ENCODE measurements around the gene PRPSAP2.

Gene PRPSAP2

GRCh38 chr17:18963126-18964017 lies 105.4 kb downstream of the PRPSAP2 start:
- no peak for DNase-seq

GRCh38 chr17:18964018-18964351 lies 106.1 kb downstream of the PRPSAP2 start:
- DNase-seq = no peak

GRCh38 chr17:18964550-18964949 lies 106.6 kb downstream of the PRPSAP2 start:
- DNase-seq = no peak

GRCh38 chr17:18965530-18966236 lies 107.8 kb downstream of the PRPSAP2 start:
- DNase-seq = no peak

- no peak for DNase-seq
Measured at GRCh38 chr17:18966831-18967624, 109.1 kb downstream of the PRPSAP2 start.

- no peak for DNase-seq
Measured at GRCh38 chr17:18967916-18968315, 110.0 kb downstream of the PRPSAP2 start.

- no peak for DNase-seq
Measured at GRCh38 chr17:18968345-18968744, 110.4 kb downstream of the PRPSAP2 start.

- no peak for DNase-seq
Measured at GRCh38 chr17:18968945-18969887, 111.3 kb downstream of the PRPSAP2 start.

- DNase-seq = no peak
Measured at GRCh38 chr17:18970582-18971480, 112.9 kb downstream of the PRPSAP2 start.

GRCh38 chr17:18971801-18972200 lies 113.9 kb downstream of the PRPSAP2 start:
- no peak for DNase-seq

GRCh38 chr17:18974407-18975149 lies 116.6 kb downstream of the PRPSAP2 start:
- no peak for DNase-seq

GRCh38 chr17:18975597-18975996 lies 117.7 kb downstream of the PRPSAP2 start:
- DNase-seq = no peak

- DNase-seq = no peak
Measured at GRCh38 chr17:18976201-18976600, 118.3 kb downstream of the PRPSAP2 start.

GRCh38 chr17:18977021-18977420 lies 119.1 kb downstream of the PRPSAP2 start:
- DNase-seq = no peak

GRCh38 chr17:18977646-18978045 lies 119.7 kb downstream of the PRPSAP2 start:
- DNase-seq = no peak

- no peak for DNase-seq
Measured at GRCh38 chr17:18978050-18978449, 120.1 kb downstream of the PRPSAP2 start.

- no peak for DNase-seq
Measured at GRCh38 chr17:18978655-18979054, 120.7 kb downstream of the PRPSAP2 start.

Measured in activated gamma-delta T cell treated with Interleukin-2 at 50 U/mL for 16 hours (primary cell).